ENCODE data around the gene DIAPH3. TPM values are rescaled to one million over a fixed set of nuclear protein-coding genes. Genes with fewer than 3 reads are reported as not detected.

DIAPH3 gene
- polyA plus RNA-seq, 1 donor from 2014 or later = 0.37 TPM

DNA sequence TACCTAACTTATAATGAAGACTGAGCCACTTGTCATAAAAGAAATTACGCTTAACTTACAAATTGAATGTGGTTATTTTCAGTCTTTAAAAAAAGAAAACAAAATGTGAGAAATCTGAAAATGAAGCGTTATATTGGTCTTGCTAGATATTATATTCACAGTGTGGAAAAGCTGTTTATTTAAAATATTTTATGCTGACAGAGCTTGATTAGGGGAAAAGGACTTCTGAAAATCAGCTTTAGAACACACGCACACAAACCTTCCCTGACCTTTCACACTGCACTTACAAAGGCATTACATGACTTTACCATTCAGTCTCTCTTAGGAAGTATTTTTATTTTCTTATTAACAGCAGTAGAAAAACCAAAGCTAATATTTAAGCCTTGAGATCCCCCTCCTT lies 461.5 kb downstream of the DIAPH3 start:
- Histone ChIP-seq H3K9me2 (ENCODE audit: insufficient read depth, low read length) (no peaks in the 10 kb centered on the region), H2AFZ (ENCODE audit: low read depth, low read length) (no peak overlapping the region), H3K79me2 (replicated peaks; ENCODE audit: insufficient read depth, low read length) (no peaks in the 10 kb centered on the region), H3K27me3 (ENCODE audit: insufficient read depth, low read depth, low read length) (no peaks in the 10 kb centered on the region), H3K9me3 (ENCODE audit: low read length) (no peaks in the 10 kb centered on the region), H3F3A (ENCODE audit: insufficient read depth, low read length, poor library complexity, severe bottlenecking) (no peaks in the 10 kb centered on the region), H3K4me2 (ENCODE audit: low read length) (no peak overlapping the region), H3K4me3 (ENCODE audit: low read length) (no peak overlapping the region), H4K20me1 (ENCODE audit: insufficient read depth) (no peaks in the 10 kb centered on the region), H3K27ac (ENCODE audit: low read length) (no peak overlapping the region), H3K36me3 (ENCODE audit: insufficient read depth, low read length) (no peaks in the 10 kb centered on the region), H3K9ac (ENCODE audit: low read length) (no peak overlapping the region)
- TF ChIP-seq TAF1 (IDR thresholded peaks at IDR 0.05; ENCODE audit: low read depth) (no peak), EZH2 (IDR thresholded peaks at IDR 0.05; ENCODE audit: borderline replicate concordance, insufficient read depth, low read length, poor library complexity, severe bottlenecking) (no peak), MXI1 (conservative IDR thresholded peaks at IDR 0.05; ENCODE audit: poor library complexity, severe bottlenecking) (no peak)
- TF ChIP-seq, protein P1, sequence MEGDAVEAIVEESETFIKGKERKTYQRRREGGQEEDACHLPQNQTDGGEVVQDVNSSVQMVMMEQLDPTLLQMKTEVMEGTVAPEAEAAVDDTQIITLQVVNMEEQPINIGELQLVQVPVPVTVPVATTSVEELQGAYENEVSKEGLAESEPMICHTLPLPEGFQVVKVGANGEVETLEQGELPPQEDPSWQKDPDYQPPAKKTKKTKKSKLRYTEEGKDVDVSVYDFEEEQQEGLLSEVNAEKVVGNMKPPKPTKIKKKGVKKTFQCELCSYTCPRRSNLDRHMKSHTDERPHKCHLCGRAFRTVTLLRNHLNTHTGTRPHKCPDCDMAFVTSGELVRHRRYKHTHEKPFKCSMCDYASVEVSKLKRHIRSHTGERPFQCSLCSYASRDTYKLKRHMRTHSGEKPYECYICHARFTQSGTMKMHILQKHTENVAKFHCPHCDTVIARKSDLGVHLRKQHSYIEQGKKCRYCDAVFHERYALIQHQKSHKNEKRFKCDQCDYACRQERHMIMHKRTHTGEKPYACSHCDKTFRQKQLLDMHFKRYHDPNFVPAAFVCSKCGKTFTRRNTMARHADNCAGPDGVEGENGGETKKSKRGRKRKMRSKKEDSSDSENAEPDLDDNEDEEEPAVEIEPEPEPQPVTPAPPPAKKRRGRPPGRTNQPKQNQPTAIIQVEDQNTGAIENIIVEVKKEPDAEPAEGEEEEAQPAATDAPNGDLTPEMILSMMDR (IDR thresholded peaks at IDR 0.05; ENCODE audit: poor library complexity, severe bottlenecking) = no peak

DNA sequence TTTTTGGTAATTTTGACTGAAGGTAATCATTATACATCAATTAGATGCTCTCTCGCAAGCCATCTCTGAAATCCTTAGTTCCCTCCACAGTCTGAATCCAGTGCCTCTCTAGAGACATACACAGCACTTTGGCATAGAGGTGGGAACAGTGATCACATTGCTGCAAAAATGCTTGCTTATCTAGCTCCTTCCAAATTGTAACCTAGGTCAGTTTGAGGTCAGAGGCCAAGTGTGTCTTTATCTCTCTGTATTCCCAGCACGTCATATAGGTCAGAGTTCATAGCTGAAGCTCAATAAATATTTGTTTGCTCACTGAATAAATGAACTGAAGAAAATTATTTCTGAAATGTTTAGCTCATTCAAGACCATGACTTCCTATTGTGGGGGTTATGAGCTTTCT lies 462.5 kb downstream of the DIAPH3 start:
- Histone ChIP-seq H3K9ac (ENCODE audit: low read length) (no peak overlapping the region), H3F3A (ENCODE audit: insufficient read depth, low read length, poor library complexity, severe bottlenecking) (no peaks in the 10 kb centered on the region), H3K4me2 (ENCODE audit: low read length) (no peak overlapping the region)

More for the DNA sequence above, 462.5 kb downstream of the DIAPH3 start:
- Histone ChIP-seq H3K36me3 (ENCODE audit: insufficient read depth, low read length) (no peaks in the 10 kb centered on the region), H3K4me3 (ENCODE audit: low read length) (no peak overlapping the region), H3K9me2 (ENCODE audit: insufficient read depth, low read length) (no peaks in the 10 kb centered on the region), H4K20me1 (ENCODE audit: insufficient read depth) (no peaks in the 10 kb centered on the region), H2AFZ (ENCODE audit: low read depth, low read length) (no peak overlapping the region), H3K9me3 (ENCODE audit: low read length) (no peaks in the 10 kb centered on the region), H3K27me3 (ENCODE audit: insufficient read depth, low read depth, low read length) (no peaks in the 10 kb centered on the region), H3K27ac (ENCODE audit: low read length) (no peak overlapping the region), H3K79me2 (replicated peaks; ENCODE audit: insufficient read depth, low read length) (no peaks in the 10 kb centered on the region)
- TF ChIP-seq, protein P2, sequence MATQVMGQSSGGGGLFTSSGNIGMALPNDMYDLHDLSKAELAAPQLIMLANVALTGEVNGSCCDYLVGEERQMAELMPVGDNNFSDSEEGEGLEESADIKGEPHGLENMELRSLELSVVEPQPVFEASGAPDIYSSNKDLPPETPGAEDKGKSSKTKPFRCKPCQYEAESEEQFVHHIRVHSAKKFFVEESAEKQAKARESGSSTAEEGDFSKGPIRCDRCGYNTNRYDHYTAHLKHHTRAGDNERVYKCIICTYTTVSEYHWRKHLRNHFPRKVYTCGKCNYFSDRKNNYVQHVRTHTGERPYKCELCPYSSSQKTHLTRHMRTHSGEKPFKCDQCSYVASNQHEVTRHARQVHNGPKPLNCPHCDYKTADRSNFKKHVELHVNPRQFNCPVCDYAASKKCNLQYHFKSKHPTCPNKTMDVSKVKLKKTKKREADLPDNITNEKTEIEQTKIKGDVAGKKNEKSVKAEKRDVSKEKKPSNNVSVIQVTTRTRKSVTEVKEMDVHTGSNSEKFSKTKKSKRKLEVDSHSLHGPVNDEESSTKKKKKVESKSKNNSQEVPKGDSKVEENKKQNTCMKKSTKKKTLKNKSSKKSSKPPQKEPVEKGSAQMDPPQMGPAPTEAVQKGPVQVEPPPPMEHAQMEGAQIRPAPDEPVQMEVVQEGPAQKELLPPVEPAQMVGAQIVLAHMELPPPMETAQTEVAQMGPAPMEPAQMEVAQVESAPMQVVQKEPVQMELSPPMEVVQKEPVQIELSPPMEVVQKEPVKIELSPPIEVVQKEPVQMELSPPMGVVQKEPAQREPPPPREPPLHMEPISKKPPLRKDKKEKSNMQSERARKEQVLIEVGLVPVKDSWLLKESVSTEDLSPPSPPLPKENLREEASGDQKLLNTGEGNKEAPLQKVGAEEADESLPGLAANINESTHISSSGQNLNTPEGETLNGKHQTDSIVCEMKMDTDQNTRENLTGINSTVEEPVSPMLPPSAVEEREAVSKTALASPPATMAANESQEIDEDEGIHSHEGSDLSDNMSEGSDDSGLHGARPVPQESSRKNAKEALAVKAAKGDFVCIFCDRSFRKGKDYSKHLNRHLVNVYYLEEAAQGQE (IDR thresholded peaks at IDR 0.05; ENCODE audit: borderline replicate concordance) = no peak
- TF ChIP-seq MXI1 (conservative IDR thresholded peaks at IDR 0.05; ENCODE audit: poor library complexity, severe bottlenecking) (no peak), EP300 (conservative IDR thresholded peaks at IDR 0.05; ENCODE audit: poor library complexity, severe bottlenecking) (no peak), RAD21 (conservative IDR thresholded peaks at IDR 0.05) (no peak), SMC3 (conservative IDR thresholded peaks at IDR 0.05; ENCODE audit: poor library complexity) (no peak), TAF1 (IDR thresholded peaks at IDR 0.05; ENCODE audit: low read depth) (no peak), EZH2 (IDR thresholded peaks at IDR 0.05; ENCODE audit: borderline replicate concordance, insufficient read depth, low read length, poor library complexity, severe bottlenecking) (no peak), POLR2AphosphoS5 (IDR thresholded peaks at IDR 0.05) (no peak)
- TF ChIP-seq, protein P1 (IDR thresholded peaks at IDR 0.05; ENCODE audit: poor library complexity, severe bottlenecking) = no peak
